Uterus (tissue), 4 donors: ENCODE measurements around the gene SLC5A9. TPM values are rescaled to one million over a fixed set of nuclear protein-coding genes. Genes with fewer than 3 reads are reported as not detected.

ENCODE experiments used
- DNase-seq, 2 donors: peaks; one replicate each; pipeline ENCODE4 v3.0.0-alpha.2; 2019 to 2020
- H3K27ac ChIP-seq, 2 donors: fragments of 200-600 bp; sonication (generic); 1 replicate in 1 of 2; 2 replicates in 1 of 2; pipeline ENCODE4 v1.5.1; 2016 to 2018
- H3K27me3 ChIP-seq, 2 donors: fragments of 200-600 bp; sonication (generic); one replicate each; pipeline ENCODE4 v1.5.1; 2018 to 2019; ENCODE audit warnings: control low read depth in 1 of 2
- H3K36me3 ChIP-seq, 2 donors: fragments of 200-600 bp; sonication (generic); one replicate each; pipeline ENCODE4 v1.5.1; 2019; ENCODE audit warnings: control low read depth in 1 of 2
- H3K4me1 ChIP-seq, 2 donors: fragments of 200-600 bp; sonication (generic); one replicate each; pipeline ENCODE4 v1.5.1; 2018 to 2019; ENCODE audit warnings: control low read depth in 1 of 2
- H3K4me3 ChIP-seq, 2 donors: fragments of 200-600 bp; sonication (generic); 1 replicate in 1 of 2; 2 replicates in 1 of 2; pipeline ENCODE4 v1.5.1; 2018 to 2019; ENCODE audit warnings: mild to moderate bottlenecking in 1 of 2
- H3K9me3 ChIP-seq, 2 donors: fragments of 200-600 bp; sonication (generic); one replicate each; pipeline ENCODE4 v1.5.1; 2019; ENCODE audit warnings: control low read depth in 1 of 2
- POLR2A ChIP-seq, 2 donors: fragments of 450-650 bp; IDR thresholded peaks; one replicate each; pipeline ENCODE4 v1.6.1; 2016; ENCODE audit warnings: antibody characterized with exemption in 2 of 2, mild to moderate bottlenecking in 1 of 2, moderate library complexity in 1 of 2
- intact Hi-C: fragments of 100-400 bp; cut with DNase I; formaldehyde crosslinking; loops from one replicate; pipeline ENCODE4 v1.15.1; 2023; ENCODE audit warnings: low total_unique reads
- total RNA-seq, 4 donors: library from RNA; depleted of rRNA in 3 of 4; stranded (reverse); fragments of >200 nt in 3 of 4; gene quantifications; one replicate each; pipeline versions ENCODE4 v1.1.0 to v1.2.4, GENCODE V29; 2014 to 2023
- TF ChIP-seq, protein P1 (sequence below), 4 experiments: fragments of 200-600 bp in 2 of 4; fragments of 450-650 bp in 2 of 4; sonication (generic) in 2 of 4; IDR thresholded peaks; one replicate each; pipeline ENCODE4 v1.5.1; 2016 to 2019; ENCODE audit warnings: antibody characterized with exemption in 4 of 4, mild to moderate bottlenecking in 2 of 4, moderate library complexity in 1 of 4
- donor health status: DM: yes; HTN: yes; CAD: no.

Gene SLC5A9
- total RNA-seq, 4 donors from 2014 or later, result 0.21 to 0.82 TPM; not detected in 2

DNA sequence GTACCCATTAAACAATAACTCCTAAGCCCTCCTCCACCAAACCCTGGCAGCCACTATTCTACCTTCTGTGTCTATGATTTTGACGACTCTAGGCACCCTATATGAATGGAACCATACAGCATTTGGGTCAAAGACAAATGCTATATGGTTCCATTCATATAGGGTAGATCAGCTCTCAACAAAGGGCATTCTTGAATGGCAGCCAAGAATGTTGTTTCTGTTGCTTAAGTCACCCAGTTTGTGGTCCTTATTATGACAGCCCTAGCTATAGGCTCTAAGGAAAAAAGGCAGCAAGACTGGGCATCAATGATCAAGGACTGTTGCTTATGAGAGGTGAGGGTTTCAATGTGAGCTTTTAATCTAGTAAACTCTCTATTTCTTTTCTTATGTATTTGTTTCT, 4.7 kb upstream of the SLC5A9 start:
- Histone ChIP-seq H3K4me3 (no peak overlapping the region), H3K27me3 (no peaks in the 10 kb centered on the region), H3K4me1 (no peaks in the 10 kb centered on the region), H3K27ac (no peak overlapping the region), H3K9me3 (no peaks in the 10 kb centered on the region), H3K36me3 (no peaks in the 10 kb centered on the region)
- intact Hi-C loops, result no loop called here
- no peak for TF ChIP-seq POLR2A (IDR thresholded peaks at IDR 0.05)
- TF ChIP-seq, protein P1, sequence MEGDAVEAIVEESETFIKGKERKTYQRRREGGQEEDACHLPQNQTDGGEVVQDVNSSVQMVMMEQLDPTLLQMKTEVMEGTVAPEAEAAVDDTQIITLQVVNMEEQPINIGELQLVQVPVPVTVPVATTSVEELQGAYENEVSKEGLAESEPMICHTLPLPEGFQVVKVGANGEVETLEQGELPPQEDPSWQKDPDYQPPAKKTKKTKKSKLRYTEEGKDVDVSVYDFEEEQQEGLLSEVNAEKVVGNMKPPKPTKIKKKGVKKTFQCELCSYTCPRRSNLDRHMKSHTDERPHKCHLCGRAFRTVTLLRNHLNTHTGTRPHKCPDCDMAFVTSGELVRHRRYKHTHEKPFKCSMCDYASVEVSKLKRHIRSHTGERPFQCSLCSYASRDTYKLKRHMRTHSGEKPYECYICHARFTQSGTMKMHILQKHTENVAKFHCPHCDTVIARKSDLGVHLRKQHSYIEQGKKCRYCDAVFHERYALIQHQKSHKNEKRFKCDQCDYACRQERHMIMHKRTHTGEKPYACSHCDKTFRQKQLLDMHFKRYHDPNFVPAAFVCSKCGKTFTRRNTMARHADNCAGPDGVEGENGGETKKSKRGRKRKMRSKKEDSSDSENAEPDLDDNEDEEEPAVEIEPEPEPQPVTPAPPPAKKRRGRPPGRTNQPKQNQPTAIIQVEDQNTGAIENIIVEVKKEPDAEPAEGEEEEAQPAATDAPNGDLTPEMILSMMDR (IDR thresholded peaks at IDR 0.05), result no peak
- DNase-seq, result no peak

DNA sequence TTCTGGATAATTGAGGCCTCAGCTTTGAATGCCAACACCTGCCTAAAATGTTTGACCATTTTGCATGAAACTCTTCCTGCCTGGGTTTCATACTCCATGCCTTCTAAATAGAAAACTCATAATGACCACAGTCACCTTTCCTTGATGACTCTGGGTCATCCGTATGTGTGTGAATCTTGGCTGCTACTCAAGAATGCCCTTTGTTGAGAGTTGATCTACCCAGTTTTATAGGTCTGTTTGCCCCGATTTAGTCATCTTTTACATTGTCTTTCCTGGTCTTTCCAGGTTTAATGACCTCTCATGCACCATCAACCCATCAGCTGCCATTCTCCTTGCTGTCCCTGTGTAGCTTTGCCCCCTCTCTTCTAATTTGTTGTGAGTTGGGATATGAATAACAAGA, 2.7 kb upstream of the SLC5A9 start:
- Histone ChIP-seq H3K4me3 (no peak overlapping the region), H3K4me1 (no peaks in the 10 kb centered on the region), H3K27ac (no peak overlapping the region), H3K9me3 (no peaks in the 10 kb centered on the region), H3K27me3 (no peaks in the 10 kb centered on the region), H3K36me3 (no peaks in the 10 kb centered on the region)
- TF ChIP-seq, protein P1 (IDR thresholded peaks at IDR 0.05), result no peak
- no peak for TF ChIP-seq POLR2A (IDR thresholded peaks at IDR 0.05)
- intact Hi-C loops, result no loop called here
- no peak for DNase-seq

DNA sequence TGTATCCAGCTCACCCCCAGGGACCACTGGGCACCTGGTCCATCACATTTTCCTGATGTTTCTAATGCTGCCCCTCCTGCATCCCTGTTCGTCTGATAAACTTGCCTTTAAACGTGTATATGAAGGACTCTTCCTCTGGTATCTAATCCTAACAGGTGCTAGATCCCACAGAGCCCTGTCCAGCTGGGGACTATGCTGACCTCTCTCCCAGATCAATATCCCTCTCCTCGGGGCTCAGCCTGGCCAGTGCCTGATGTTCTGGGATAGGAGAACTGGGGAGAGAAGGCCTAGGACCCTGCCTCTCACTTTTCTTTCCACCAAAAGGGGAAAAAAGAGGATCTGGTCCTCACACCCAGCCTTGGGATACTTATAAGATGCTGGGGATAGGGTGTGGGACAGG, 1.4 kb upstream of the SLC5A9 start:
- Histone ChIP-seq H3K27me3 (no peaks in the 10 kb centered on the region), H3K4me1 (no peaks in the 10 kb centered on the region), H3K36me3 (no peaks in the 10 kb centered on the region), H3K9me3 (no peaks in the 10 kb centered on the region), H3K27ac (no peak overlapping the region), H3K4me3 (no peak overlapping the region)
- intact Hi-C loops, result no loop called here
- no peak for DNase-seq
- TF ChIP-seq POLR2A (IDR thresholded peaks at IDR 0.05), result no peak
- TF ChIP-seq, protein P1 (IDR thresholded peaks at IDR 0.05), result no peak

DNA sequence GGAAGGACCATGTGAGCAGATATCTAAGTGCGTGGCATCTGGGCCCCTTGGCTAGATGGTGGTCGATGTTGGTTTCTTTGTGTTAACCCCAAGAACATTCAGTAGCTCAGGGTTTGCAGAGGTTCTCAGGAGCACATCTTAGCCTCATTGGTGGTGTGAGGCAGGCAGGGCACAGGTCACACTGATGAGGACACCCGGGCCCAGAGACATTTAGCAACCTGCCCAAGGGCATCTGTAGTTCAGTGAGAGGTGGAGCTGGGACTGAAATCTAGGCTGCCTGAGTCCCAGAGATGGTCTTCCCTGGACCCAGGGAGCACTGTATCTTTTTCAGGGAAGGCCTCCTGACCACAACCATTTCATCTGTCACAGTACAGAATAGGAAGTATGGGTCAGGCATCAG, 859 bp upstream of the SLC5A9 start:
- intact Hi-C loops, result no loop called here
- no peak overlapping the region for H3K4me3 ChIP-seq
- H3K9me3 ChIP-seq, result no peaks in the 10 kb centered on the region
- no peak for TF ChIP-seq POLR2A (IDR thresholded peaks at IDR 0.05)
- TF ChIP-seq, protein P1 (IDR thresholded peaks at IDR 0.05), result no peak
- H3K27me3 ChIP-seq, result no peaks in the 10 kb centered on the region
- no peaks in the 10 kb centered on the region for H3K4me1 ChIP-seq
- H3K36me3 ChIP-seq, result no peaks in the 10 kb centered on the region
- DNase-seq, result no peak
- H3K27ac ChIP-seq, result no peak overlapping the region

DNA sequence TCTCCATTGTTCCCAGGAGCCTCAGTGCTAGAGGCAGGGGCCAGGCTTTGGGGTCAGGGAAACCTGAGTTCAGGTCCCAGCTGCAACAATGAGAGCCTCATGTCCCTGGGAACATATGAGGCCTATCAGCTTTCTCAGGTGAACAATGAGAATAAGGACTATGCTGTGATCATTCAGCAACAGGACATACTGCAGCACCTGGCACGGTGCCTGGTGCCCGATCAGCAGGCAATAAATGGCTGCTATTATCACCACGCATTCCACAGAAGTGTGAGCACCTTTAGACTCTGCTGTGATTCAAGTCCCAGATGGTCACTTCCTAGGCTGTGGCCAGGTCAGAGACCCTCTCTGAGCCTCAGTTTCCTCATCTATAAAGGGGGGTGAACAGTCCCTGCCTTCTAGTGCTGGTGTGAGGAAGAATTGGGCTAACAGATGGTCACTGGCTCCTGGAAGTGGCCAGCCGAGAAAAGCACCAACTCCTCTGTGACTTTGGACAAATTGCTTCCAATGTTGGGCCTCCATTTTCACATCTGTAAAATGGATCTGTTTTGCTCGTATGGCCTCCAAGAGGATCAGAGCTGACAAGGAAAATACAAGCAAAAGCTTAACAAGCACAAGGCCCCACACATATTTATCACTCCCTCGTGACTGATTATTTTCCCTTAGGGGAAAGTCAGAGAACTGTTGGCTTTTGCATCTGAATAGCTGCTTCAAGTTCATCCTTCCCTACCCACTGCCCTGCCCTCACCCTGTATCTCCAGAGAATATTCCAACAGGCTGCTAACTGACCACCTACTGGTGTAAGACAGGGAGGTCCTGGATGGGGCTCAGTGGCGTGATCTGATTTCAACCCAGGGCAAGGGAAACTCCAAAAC, 1.1 kb downstream of the SLC5A9 start:
- H3K36me3 ChIP-seq, result no peaks in the 10 kb centered on the region
- no peaks in the 10 kb centered on the region for H3K27me3 ChIP-seq
- no peak overlapping the region for H3K4me3 ChIP-seq
- no peaks in the 10 kb centered on the region for H3K4me1 ChIP-seq
- H3K9me3 ChIP-seq, result no peaks in the 10 kb centered on the region
- intact Hi-C loops, result no loop called here
- H3K27ac ChIP-seq, result no peak overlapping the region
- DNase-seq, result no peak
- TF ChIP-seq, protein P1 (IDR thresholded peaks at IDR 0.05), result no peak
- TF ChIP-seq POLR2A (IDR thresholded peaks at IDR 0.05), result no peak
